B cell (primary cell): ENCODE measurements around the gene EPAS1. TPM values are rescaled to one million over a fixed set of nuclear protein-coding genes. Genes with fewer than 3 reads are reported as not detected.

Experiments used
- ATAC-seq: fragments of 200-7000 bp; cut with Tn5 transposase; one replicate; pipeline ENCODE4 v1.10.0; 2021; ENCODE audit warnings: low read depth, mild to moderate bottlenecking, moderate number of reproducible peaks, moderate library complexity
- CTCF ChIA-PET: fragments of 350-600 bp; sonication (Branson Sonifier 250); formaldehyde crosslinking; loops from one replicate; lab custom pipeline; 2021; ENCODE audit warnings: antibody characterized with exemption, inconsistent platforms; lab: Charles Lee
- POLR2A ChIA-PET: fragments of 350-600 bp; sonication (Branson Sonifier 250); formaldehyde crosslinking; loops from one replicate; lab custom pipeline; 2021; ENCODE audit warnings: antibody characterized with exemption; lab: Charles Lee
- DNase-seq: peaks from one replicate; pipeline ENCODE4 v3.0.0; 2013
- H2AFZ ChIP-seq: 2 replicates; pipeline ENCODE4 v1.6.1; 2012; ENCODE audit warnings: mild to moderate bottlenecking, low read depth, low read length; ENCODE audit not compliant: insufficient read depth, poor library complexity, severe bottlenecking
- H3K27ac ChIP-seq, 2 donors: 1 replicate in 1 of 2; 2 replicates in 1 of 2; pipeline ENCODE4 v1.5.1; 2012 to 2013; ENCODE audit warnings: low read length in 2 of 2, mild to moderate bottlenecking in 2 of 2, moderate library complexity in 1 of 2
- H3K27me3 ChIP-seq, 4 experiments: fragments of 200-600 bp in 1 of 4; sonication (generic) in 1 of 4; replicated peaks in 1 of 4; 1 replicate in 2 of 4; 2 replicates in 2 of 4; pipeline versions ENCODE4 v1.6.1 to v1.7.0; 2013 to 2016; ENCODE audit warnings: low read length in 3 of 4, mild to moderate bottlenecking in 2 of 4, mixed read lengths in 1 of 4, moderate library complexity in 1 of 4; ENCODE audit not compliant: insufficient read depth in 4 of 4, control insufficient read depth in 3 of 4; ENCODE audit errors: control extremely low read depth in 1 of 4
- H3K36me3 ChIP-seq, 2 experiments: replicated peaks in 1 of 2; 1 replicate in 1 of 2; 2 replicates in 1 of 2; pipeline versions ENCODE4 v1.6.1 to v1.7.1; 2013; ENCODE audit warnings: low read length in 1 of 2; ENCODE audit not compliant: insufficient read depth in 2 of 2, control insufficient read depth in 1 of 2; ENCODE audit errors: control extremely low read depth in 1 of 2, extremely low read depth in 1 of 2
- H3K4me1 ChIP-seq, 2 donors: fragments of 200-600 bp in 1 of 2; sonication (generic) in 1 of 2; 1 replicate in 1 of 2; 2 replicates in 1 of 2; pipeline versions ENCODE4 v1.5.1 to v1.6.1; 2013 to 2017; ENCODE audit warnings: low read length in 2 of 2; ENCODE audit not compliant: control insufficient read depth in 2 of 2, insufficient read depth in 2 of 2
- H3K4me2 ChIP-seq: replicated peaks from 2 replicates; pipeline ENCODE3; 2012; ENCODE audit warnings: mild to moderate bottlenecking, low read depth, low read length; ENCODE audit not compliant: poor library complexity, severe bottlenecking
- H3K4me3 ChIP-seq, 5 experiments: fragments of 200-600 bp in 1 of 5; sonication (generic) in 1 of 5; 1 replicate in 3 of 5; 2 replicates in 2 of 5; pipeline versions ENCODE4 v1.5.1 to v1.7.0; 2011 to 2016; ENCODE audit warnings: low read length in 4 of 5, mild to moderate bottlenecking in 4 of 5, low read depth in 2 of 5, control low read depth in 1 of 5, moderate library complexity in 1 of 5; ENCODE audit not compliant: insufficient read depth in 1 of 5; ENCODE audit errors: control extremely low read depth in 1 of 5, extremely low read depth in 1 of 5
- H3K79me2 ChIP-seq: fragments of 200-600 bp; sonication (generic); one replicate; pipeline ENCODE4 v1.6.0; 2016; ENCODE audit warnings: low read length; ENCODE audit not compliant: control insufficient read depth, insufficient read depth
- H3K9ac ChIP-seq: fragments of 200-600 bp; sonication (generic); 2 replicates; pipeline ENCODE4 v1.6.1; 2017; ENCODE audit warnings: mild to moderate bottlenecking, low read length, moderate library complexity
- H3K9me3 ChIP-seq, 3 donors: one replicate each; pipeline versions ENCODE4 v1.6.1 to v1.7.1; 2013; ENCODE audit warnings: low read length in 2 of 3; ENCODE audit not compliant: control insufficient read depth in 2 of 3, insufficient read depth in 1 of 3; ENCODE audit errors: control extremely low read depth in 1 of 3
- H4K20me1 ChIP-seq: 2 replicates; pipeline ENCODE4 v1.6.0; 2012; ENCODE audit warnings: mild to moderate bottlenecking, low read length; ENCODE audit not compliant: insufficient read depth, control insufficient read depth, poor library complexity, severe bottlenecking
- H3K27ac Mint-ChIP-seq: one replicate; pipeline ENCODE4 v1.8.0; 2021; ENCODE audit warnings: mixed read lengths
- H3K27me3 Mint-ChIP-seq: one replicate; pipeline ENCODE4 v1.8.0; 2021; ENCODE audit warnings: mixed read lengths
- H3K4me1 Mint-ChIP-seq: one replicate; pipeline ENCODE4 v1.8.0; 2021; ENCODE audit warnings: mixed read lengths
- H3K4me3 Mint-ChIP-seq: one replicate; pipeline ENCODE4 v1.8.0; 2021; ENCODE audit warnings: mixed read lengths
- H3K9me3 Mint-ChIP-seq: one replicate; pipeline ENCODE4 v1.8.0; 2022; ENCODE audit warnings: mixed read lengths; ENCODE audit not compliant: insufficient read depth
- EZH2 ChIP-seq: IDR thresholded peaks from 2 replicates; pipeline ENCODE4 v1.6.1; 2012; ENCODE audit warnings: borderline replicate concordance, low read depth, mild to moderate bottlenecking, moderate library complexity, low read length; ENCODE audit not compliant: insufficient read depth, poor library complexity, severe bottlenecking
- WGBS: methylation state at CpG from one replicate; pipeline ENCODE4 v1.1.5; 2013; ENCODE audit warnings: missing lambda C conversion rate; ENCODE audit not compliant: insufficient coverage; 5-methylcytosine and 5-hydroxymethylcytosine counted together
- intact Hi-C: fragments of 100-400 bp; cut with micrococcal nuclease; formaldehyde crosslinking; loops from one replicate; pipeline ENCODE4 v1.10.0; 2022
- polyA plus RNA-seq: library from polyadenylated mRNA; depleted of rRNA; stranded (reverse); fragments of >200 nt; gene quantifications from 2 replicates; pipeline ENCODE4 v1.2.3, GENCODE V29; 2012
- total RNA-seq, 2 donors: library from RNA; stranded (reverse); fragments of 120-200 nt in 1 of 2; gene quantifications; 1 replicate in 1 of 2; 2 replicates in 1 of 2; pipeline versions ENCODE4 v1.2.3 to v1.2.4, GENCODE V29; 2013 to 2022
- TF ChIP-seq, protein P1 (sequence below): fragments of 200-600 bp; IDR thresholded peaks from one replicate; pipeline ENCODE4 v1.8.0; 2022; ENCODE audit warnings: antibody characterized with exemption, mild to moderate bottlenecking

EPAS1 gene
- total and polyA plus RNA-seq, 2 donors (not counting 1 experiment from before 2014, with no cell fraction given), result 0.06 to 0.37 TPM

DNA sequence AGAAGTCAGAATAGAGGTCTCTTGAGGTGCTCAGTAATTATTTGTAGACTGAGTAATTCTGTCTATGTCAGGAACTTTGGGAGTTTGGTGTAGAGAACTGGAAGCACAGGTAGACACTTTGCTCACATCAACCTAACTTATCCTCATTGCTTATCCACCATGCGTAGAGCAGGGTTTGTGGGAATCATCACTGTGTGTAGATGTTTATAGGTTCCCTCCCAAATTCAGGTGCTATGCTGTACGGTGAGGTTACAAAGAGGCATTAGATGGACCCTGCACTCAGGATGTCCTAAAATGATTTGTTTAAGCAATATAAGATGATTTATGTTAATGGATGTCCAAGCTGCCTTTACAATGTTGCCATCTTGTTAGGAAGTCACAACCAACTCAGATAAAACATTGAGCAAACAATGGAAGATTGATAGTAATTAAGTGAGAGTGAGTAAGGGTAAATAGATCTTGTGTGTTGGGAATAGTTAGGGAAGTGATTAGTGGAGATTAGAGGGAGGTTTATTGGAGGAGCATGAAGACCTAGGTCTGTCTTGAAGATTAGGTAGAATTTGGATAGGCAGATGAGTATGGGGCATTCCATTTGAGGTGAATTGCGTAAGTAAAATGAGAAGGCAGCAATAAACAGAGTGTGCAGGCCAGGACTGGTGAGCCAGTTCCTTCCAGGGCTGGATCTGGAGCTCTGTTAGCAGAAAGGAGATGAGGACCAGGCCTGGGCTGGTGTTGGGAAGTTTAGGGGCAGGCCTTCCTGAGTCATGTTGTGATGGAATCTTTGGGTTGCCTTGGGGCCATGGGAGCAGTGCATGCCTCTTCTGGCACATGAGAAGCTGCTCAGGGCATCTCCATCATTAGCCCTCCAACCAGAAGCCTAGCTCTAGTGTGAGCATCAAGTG lies 12.1 kb downstream of the EPAS1 start:
- ATAC-seq (no peak), DNase-seq (no peak)
- no peak for TF ChIP-seq EZH2
- TF ChIP-seq, protein P1, sequence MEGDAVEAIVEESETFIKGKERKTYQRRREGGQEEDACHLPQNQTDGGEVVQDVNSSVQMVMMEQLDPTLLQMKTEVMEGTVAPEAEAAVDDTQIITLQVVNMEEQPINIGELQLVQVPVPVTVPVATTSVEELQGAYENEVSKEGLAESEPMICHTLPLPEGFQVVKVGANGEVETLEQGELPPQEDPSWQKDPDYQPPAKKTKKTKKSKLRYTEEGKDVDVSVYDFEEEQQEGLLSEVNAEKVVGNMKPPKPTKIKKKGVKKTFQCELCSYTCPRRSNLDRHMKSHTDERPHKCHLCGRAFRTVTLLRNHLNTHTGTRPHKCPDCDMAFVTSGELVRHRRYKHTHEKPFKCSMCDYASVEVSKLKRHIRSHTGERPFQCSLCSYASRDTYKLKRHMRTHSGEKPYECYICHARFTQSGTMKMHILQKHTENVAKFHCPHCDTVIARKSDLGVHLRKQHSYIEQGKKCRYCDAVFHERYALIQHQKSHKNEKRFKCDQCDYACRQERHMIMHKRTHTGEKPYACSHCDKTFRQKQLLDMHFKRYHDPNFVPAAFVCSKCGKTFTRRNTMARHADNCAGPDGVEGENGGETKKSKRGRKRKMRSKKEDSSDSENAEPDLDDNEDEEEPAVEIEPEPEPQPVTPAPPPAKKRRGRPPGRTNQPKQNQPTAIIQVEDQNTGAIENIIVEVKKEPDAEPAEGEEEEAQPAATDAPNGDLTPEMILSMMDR, result no peak
- intact Hi-C loops, result no loop called here
- Histone ChIP-seq H3K4me2 (no peak overlapping the region), H3K27ac (no peak overlapping the region), H3K4me3 (no peak overlapping the region), H4K20me1 (no peaks in the 10 kb centered on the region), H3K9me3 (peaks cover 0 to 4% (median 0%) of the 10 kb centered on the region in 3 donors), H3K9ac (no peak overlapping the region), H3K27me3 (peaks cover 0 to 7% (median 1%) of the 10 kb centered on the region in 4 experiments), H3K4me1 (no peaks in the 10 kb centered on the region), H2AFZ (no peak overlapping the region), H3K36me3 (no peaks in the 10 kb centered on the region), H3K79me2 (no peaks in the 10 kb centered on the region)
- Mint-ChIP-seq H3K4me1 (no peaks in the 10 kb centered on the region), H3K4me3 (no peak overlapping the region), H3K9me3 (no peaks in the 10 kb centered on the region), H3K27ac (no peak overlapping the region), H3K27me3 (peaks cover 35% of the 10 kb centered on the region)
- POLR2A ChIA-PET, result no interaction called here
- 75% methylated on average over 1 of the region's 3 CpGs for whole genome bisulfite sequencing
- CTCF ChIA-PET, result interaction anchor here (0.9 kb wide), 1 partner anchor 8 kb away, joined by 3 read pairs; no protein-coding TSS in a partner anchor

DNA sequence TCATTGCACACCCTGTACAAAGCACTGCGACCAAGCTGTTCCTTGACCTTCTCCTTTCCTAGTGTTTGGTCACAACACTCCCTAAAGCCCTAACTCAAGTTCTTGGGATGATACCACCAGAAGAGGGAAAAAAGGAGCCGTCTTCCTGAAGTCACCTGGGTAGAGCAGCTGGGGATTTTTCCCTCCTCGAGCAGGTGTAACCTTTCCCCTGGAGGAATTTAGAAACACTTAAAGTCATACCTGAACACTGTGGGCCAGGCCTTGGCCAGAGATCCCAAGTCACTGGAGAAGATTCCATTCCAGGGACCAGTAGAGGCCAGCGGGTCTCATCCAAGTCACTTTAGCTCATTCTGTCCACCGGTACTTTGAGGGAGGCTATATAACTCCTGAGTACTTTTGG lies 13.2 kb downstream of the EPAS1 start:
- H2AFZ ChIP-seq, result no peak overlapping the region
- H3K9me3 Mint-ChIP-seq, result no peaks in the 10 kb centered on the region
- peaks cover 0 to 6% (median 0%) of the 10 kb centered on the region in 4 experiments for H3K27me3 ChIP-seq
- ChIA-PET POLR2A (no interaction called here), CTCF (no interaction called here)
- H4K20me1 ChIP-seq, result no peaks in the 10 kb centered on the region
- ATAC-seq (no peak), DNase-seq (no peak)
- intact Hi-C loops, result no loop called here
- H3K4me2 ChIP-seq, result no peak overlapping the region
- H3K4me3 Mint-ChIP-seq, result no peak overlapping the region
- H3K9ac ChIP-seq, result no peak overlapping the region
- no peak overlapping the region for H3K27ac ChIP-seq
- H3K4me1 ChIP-seq, result no peaks in the 10 kb centered on the region
- no peak overlapping the region for H3K4me3 ChIP-seq
- 91% methylated on average over 4 of the region's 5 CpGs for WGBS
- H3K79me2 ChIP-seq, result no peaks in the 10 kb centered on the region
- TF ChIP-seq, protein P1, result no peak
- no peak for TF ChIP-seq EZH2
- H3K27me3 Mint-ChIP-seq, result peaks cover 33% of the 10 kb centered on the region
- H3K27ac Mint-ChIP-seq, result no peak overlapping the region
- no peaks in the 10 kb centered on the region for H3K36me3 ChIP-seq
- H3K9me3 ChIP-seq, result no peaks in the 10 kb centered on the region
- H3K4me1 Mint-ChIP-seq, result no peaks in the 10 kb centered on the region
